Sigmoid colon (tissue), 4 donors: ENCODE measurements around the gene CEP128.

ENCODE experiments used
- POLR2A ChIP-seq, 2 donors: fragments of 450-650 bp; IDR thresholded peaks; one replicate each; pipeline ENCODE4 v1.6.1; 2016; ENCODE audit warnings: antibody characterized with exemption in 2 of 2, mild to moderate bottlenecking in 2 of 2, moderate library complexity in 2 of 2
- POLR2AphosphoS5 ChIP-seq, 4 donors: sonication (generic); formaldehyde crosslinking; IDR thresholded peaks; one replicate each; pipeline ENCODE4 v1.6.1; 2017; ENCODE audit warnings: antibody characterized with exemption in 4 of 4
- TF ChIP-seq, protein P1 (sequence below), 4 experiments: fragments of 450-650 bp in 3 of 4; fragments of 200-600 bp in 1 of 4; IDR thresholded peaks; one replicate each; pipeline ENCODE4 v1.5.1; 2016 to 2019; ENCODE audit warnings: antibody characterized with exemption in 4 of 4, mild to moderate bottlenecking in 3 of 4, moderate library complexity in 2 of 4

- TF ChIP-seq, protein P1, sequence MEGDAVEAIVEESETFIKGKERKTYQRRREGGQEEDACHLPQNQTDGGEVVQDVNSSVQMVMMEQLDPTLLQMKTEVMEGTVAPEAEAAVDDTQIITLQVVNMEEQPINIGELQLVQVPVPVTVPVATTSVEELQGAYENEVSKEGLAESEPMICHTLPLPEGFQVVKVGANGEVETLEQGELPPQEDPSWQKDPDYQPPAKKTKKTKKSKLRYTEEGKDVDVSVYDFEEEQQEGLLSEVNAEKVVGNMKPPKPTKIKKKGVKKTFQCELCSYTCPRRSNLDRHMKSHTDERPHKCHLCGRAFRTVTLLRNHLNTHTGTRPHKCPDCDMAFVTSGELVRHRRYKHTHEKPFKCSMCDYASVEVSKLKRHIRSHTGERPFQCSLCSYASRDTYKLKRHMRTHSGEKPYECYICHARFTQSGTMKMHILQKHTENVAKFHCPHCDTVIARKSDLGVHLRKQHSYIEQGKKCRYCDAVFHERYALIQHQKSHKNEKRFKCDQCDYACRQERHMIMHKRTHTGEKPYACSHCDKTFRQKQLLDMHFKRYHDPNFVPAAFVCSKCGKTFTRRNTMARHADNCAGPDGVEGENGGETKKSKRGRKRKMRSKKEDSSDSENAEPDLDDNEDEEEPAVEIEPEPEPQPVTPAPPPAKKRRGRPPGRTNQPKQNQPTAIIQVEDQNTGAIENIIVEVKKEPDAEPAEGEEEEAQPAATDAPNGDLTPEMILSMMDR (IDR thresholded peaks at IDR 0.05): no peak
- TF ChIP-seq POLR2AphosphoS5 (IDR thresholded peaks at IDR 0.05) (no peak), POLR2A (IDR thresholded peaks at IDR 0.05) (no peak)
Measured at GRCh38 chr14:80726211-80726610, 215.3 kb downstream of the CEP128 start.
